Measurements from ENCODE around the gene DOCK1.
"Not testable (repeated sequence)": the region's sequence is repeated elsewhere in the genome, so short reads cannot be mapped to it uniquely, and the experiment has no call there.

The DOCK1 gene

GRCh38 chr10:126926568-126926967 is 21.3 kb downstream of the DOCK1 start:
- DNase-seq = no peak

GRCh38 chr10:126927799-126928198 is 22.6 kb downstream of the DOCK1 start:
- DNase-seq = no peak

DNA sequence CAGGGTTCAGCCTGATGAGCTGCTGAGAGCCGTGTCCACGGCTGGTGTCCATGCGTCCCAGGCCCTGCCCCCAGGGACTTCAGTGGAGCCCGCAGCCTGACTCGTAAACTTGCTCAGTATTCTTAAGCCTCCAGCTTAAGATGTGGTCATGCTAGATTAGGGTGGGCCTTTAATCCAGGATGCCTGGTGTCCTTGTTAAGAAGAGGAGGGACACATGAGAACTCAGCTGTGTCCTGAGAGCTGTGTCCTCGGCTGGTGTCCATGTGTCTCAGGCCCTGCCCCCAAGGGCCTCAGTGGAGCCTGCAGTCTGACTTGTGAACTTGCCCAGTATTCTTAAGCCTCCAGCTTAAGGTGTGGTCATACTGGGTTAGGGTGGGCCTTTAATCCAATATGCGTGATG is 23.0 kb downstream of the DOCK1 start:
- DNase-seq = no peak

DNA sequence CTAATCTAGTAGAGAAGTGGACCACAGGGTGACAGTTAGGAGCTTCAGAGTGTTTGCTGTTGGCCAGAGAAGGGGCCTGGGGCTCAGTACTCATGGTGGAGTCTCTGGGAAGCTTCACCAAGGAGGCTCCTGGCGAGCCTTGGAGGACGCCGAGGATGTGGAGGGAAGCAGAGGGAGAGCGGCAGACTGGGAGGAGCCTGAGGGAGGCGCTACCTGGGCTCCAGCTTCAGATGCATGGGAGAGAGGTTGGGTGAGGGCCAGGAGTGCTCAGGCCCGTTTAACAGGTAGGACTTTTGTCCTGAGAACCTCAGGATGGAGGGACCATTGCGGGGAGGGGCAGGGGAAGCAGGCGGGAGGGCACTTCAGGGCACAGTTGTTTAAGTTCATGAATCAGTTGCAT is 24.2 kb downstream of the DOCK1 start:
- DNase-seq = no peak

GRCh38 chr10:126930131-126930882 is 25.1 kb downstream of the DOCK1 start:
- DNase-seq = no peak

DNA sequence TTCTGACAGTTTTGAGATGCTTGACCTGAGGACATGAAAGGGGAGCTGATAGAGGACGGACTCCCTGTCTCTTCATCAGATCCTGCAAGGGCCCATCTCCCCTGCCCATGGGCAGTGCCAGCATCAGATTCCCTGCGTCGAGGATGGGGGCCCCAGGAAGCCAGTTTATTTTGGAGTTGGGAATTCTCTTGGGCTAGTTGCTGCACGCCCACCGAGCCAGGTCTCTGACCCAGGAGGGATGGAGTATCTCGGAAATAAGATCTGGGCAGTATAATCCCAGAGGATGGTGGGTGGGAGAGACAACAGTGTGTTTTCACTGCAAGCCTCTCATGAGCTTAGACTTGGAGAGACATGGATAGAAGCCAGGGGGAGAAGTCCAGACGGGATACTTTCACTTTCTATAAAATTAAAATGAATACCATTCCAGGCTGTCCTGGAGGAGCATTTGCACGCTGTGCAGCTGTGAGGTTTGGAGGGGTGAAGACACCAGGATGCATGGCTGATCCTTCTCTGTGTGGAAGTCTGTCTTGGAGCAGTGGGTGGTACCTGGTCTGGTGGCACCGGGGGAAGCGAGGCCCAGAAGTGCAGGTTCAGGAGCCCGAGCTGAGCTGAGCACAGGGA is 25.8 kb downstream of the DOCK1 start:
- no peak for DNase-seq

GRCh38 chr10:126931544-126931943 is 26.3 kb downstream of the DOCK1 start:
- DNase-seq = no peak

DNA sequence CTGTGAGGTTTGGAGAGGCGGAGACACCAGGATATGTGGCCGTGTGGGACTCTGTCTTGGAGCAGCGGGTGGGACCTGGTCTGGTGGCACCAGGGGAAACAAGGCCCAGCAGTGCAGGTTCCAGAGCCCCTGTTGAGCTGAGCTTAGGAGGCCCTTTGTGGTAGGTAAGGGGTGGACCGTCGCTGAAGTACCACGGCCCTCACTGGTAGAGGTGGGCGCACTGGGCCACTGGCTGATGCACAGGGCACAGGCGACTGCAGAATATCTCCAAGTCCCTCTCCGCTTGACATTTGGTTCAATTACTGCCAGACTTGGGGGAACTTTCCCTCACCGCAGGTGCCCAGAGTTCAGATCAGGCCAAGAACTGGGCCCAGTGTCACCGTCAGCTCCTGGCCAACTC is 27.3 kb downstream of the DOCK1 start:
- no peak for DNase-seq

DNA sequence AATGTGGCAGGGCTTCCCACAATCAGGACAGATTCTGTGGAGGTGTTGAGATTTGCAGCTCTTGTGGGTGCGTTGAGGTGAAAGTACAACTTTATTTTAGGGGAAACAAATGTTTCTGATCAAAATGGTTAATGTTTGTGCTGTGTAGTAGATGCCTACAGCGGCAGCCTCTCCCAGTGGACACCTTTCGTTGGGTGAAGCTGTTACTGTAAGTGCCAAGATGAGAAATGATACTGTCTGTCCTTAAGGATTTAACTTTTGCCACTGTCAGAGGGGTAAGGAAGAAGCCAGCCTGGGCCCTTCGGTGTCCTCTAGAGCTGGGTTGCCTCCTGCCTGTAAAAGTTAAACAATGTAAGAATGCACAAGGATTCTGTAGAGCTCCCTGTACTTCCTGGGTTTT is 27.9 kb downstream of the DOCK1 start:
- no peak for DNase-seq

- DNase-seq = no peak
These were observed 30.2 kb downstream of the DOCK1 start for GRCh38 chr10:126935263-126935946.

DNA sequence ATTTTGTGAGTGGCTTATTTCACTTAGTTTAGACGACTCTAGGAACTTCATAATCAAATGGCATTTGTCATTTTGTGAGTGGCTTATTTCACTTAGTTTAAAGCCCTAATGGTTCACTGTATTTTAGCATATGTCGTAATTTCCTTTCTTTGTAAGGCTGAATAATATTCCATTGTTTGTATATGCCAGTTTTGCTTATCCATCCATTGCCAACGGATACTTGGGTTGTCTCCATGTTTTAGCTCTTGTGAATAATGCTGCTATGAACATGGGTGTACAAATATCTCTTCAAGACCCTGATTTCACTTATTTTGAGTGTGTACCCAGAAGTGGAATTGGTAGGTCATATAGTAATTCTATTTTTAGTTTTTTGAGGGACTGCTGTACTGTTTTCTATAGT is 31.8 kb downstream of the DOCK1 start:
- DNase-seq = no peak

DNA sequence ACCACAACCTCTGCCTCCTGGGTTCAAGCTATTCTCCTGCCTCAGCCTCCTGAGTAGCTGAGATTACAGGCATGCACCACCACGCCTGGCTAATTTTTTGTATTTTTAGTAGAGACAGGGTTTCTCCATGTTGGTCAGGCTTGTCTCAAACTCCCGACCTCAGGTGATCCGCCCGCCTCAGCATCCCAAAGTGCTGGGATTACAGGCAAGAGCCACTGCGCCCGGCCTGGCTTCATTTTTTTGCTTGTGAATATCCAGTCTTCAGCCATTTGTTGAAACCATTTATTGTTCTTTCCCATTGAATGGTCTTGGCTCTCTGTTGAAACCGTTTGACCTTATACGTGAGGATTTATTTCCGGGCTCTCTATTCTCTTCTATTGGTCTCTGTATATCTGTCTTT is 32.9 kb downstream of the DOCK1 start:
- not testable (repeated sequence) for DNase-seq

DNA sequence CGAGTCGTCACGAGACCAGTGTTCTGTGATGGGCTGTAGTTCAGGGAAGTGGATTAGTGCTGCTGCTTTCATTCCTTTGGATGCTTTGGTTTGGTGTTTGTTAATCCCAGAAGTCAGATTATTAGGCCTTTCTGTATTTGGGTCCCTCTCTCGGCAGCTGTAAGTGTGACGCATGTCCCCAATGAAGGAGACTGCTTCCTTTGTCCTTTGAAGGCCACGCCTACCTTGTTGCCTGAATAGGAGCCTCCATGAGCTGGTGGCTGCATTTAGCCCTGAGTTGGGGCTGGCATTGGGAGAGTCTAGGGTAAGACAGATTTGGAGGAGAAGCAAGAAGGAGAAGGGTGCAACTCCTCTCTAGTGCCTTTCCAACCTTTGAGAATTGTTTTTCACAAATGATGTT is 34.5 kb downstream of the DOCK1 start:
- no peak for DNase-seq

GRCh38 chr10:126940670-126941310 is 35.6 kb downstream of the DOCK1 start:
- DNase-seq = no peak

DNA sequence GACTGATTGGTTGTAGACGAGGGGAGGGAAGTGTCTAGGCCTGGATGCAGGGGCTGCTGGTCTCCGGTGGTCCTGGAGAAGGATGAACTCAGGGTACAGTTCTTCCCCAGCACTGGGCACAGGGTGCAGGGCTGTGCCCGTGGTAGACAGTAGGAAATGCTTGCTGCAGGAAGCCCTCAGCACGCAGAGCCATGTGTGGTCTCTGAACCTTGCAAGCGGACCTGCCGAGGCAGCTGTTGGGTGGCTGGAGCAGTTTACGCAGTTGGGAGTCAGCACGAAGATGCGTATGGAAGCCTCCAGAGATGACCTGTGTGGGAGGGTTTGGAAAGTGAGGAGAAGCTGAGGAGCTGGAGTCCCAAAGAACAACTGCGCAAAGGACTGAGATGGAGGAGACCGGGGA is 39.0 kb downstream of the DOCK1 start:
- DNase-seq = no peak

GRCh38 chr10:126945351-126946030 is 40.3 kb downstream of the DOCK1 start:
- DNase-seq = no peak

- no peak for DNase-seq
These were observed 41.5 kb downstream of the DOCK1 start for GRCh38 chr10:126946746-126947145.

GRCh38 chr10:126948355-126949160 is 43.3 kb downstream of the DOCK1 start:
- no peak for DNase-seq

DNA sequence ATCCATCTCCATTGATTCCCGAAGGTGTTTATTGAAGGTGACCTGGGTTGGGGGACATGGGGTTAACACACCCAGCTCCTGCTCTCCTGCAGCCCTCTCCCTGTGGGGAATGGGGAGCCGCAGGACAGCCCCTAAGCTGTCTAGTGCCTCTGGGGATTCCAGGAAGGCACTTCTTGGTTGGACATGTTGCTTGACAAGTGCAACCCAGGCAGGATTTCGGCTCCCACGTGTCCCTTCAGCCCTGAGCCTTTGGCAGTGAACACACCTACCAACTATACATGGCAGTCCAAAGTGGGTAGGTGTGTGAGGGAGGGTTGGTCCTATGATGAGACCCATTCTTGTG is 43.9 kb downstream of the DOCK1 start:
- no peak for DNase-seq

GRCh38 chr10:126950401-126951105 is 45.3 kb downstream of the DOCK1 start:
- DNase-seq = no peak

DNA sequence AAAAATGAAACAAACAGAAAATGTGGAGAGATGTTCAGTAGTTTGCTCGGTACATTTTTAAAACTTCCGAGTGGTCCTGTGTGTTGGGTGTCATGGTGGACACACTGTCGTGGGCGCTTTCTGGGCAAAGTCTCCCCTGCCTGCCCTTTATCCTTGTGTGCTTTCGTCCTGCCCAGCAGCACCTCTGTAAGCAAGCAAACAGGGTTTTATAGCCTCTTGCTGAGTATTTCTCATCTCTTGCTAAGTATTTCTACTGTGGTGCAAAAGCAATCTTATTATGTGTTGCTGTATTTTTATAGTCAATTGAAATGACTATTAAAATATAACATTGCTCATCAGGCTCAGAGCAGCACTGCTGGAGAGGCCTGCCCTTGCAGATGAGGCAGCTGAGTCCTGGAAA is 48.7 kb downstream of the DOCK1 start:
- no peak for DNase-seq

- DNase-seq = no peak
These were observed 50.2 kb downstream of the DOCK1 start for GRCh38 chr10:126955396-126955795.
